SK-N-MC (cell line): ENCODE results near the gene EPG5.
"Not testable (repeated sequence)": the region's sequence is repeated elsewhere in the genome, so short reads cannot be mapped to it uniquely, and the experiment has no call there.

ENCODE experiments used
- EZH2 ChIP-seq: fragments of 200-600 bp; sonication (generic); IDR thresholded peaks from one replicate; pipeline ENCODE4 v1.6.1; 2017; ENCODE audit warnings: antibody characterized with exemption
- FOXP2 ChIP-seq: optimal IDR thresholded peaks from 2 replicates; pipeline ENCODE3; 2011; ENCODE audit warnings: mild to moderate bottlenecking, moderate library complexity; ENCODE audit not compliant: insufficient read depth; ENCODE audit errors: extremely low read length, control extremely low read depth
- POLR2AphosphoS5 ChIP-seq: IDR thresholded peaks from 2 replicates; pipeline ENCODE4 v1.6.1; 2012; ENCODE audit warnings: mild to moderate bottlenecking, low read depth, low read length, borderline replicate concordance

- TF ChIP-seq FOXP2, POLR2AphosphoS5, EZH2: not testable (repeated sequence)
These were observed 118.5 kb downstream of the EPG5 start for GRCh38 chr18:45848643-45849042.
